Motor neuron (in vitro differentiated cells): ENCODE measurements around the gene ANKRD10. TPM values are rescaled to one million over a fixed set of nuclear protein-coding genes. Genes with fewer than 3 reads are reported as not detected.

Experiments used
- ATAC-seq, 8 experiments: fragments of 200-7000 bp; cut with Tn5 transposase; replicated peaks in 6 of 8; 2 replicates each; pipeline ENCODE4 v1.8.0; 2021; ENCODE audit warnings: mild to moderate bottlenecking in 8 of 8, moderate library complexity in 8 of 8
- H3K27ac ChIP-seq, 2 donors: fragments of 250-450 bp; sonication (Bioruptor Pico); 2 replicates each; pipeline ENCODE4 v1.9.0; 2021; ENCODE audit warnings: antibody characterized with exemption in 2 of 2, mild to moderate bottlenecking in 2 of 2, moderate library complexity in 1 of 2
- H3K4me1 ChIP-seq, 2 donors: fragments of 250-450 bp; sonication (Bioruptor Pico); replicated peaks in 1 of 2; 2 replicates each; pipeline ENCODE4 v1.6.1; 2021; ENCODE audit warnings: antibody characterized with exemption in 2 of 2, mild to moderate bottlenecking in 2 of 2, moderate library complexity in 1 of 2
- H3K4me3 ChIP-seq, 5 donors: fragments of 250-450 bp; sonication (Bioruptor Pico); 2 replicates each; pipeline ENCODE4 v1.9.0; 2021; ENCODE audit warnings: antibody characterized with exemption in 5 of 5, mild to moderate bottlenecking in 5 of 5, moderate library complexity in 4 of 5
- WGBS, 10 experiments: fragments of 450-650 bp; shearing (Covaris generic); methylation state at CpG; one replicate each; pipeline ENCODE4 v1.0.0; 2022; 5-methylcytosine and 5-hydroxymethylcytosine counted together
- in situ Hi-C, 9 experiments: fragments of 400-800 bp; cut with MboI; loops; one replicate each; pipeline ENCODE4 v1.15.0; 2021; ENCODE audit warnings: low sequenced_read_pairs in 9 of 9, low pct_unique_long_range_greater_than_20kb in 2 of 9; ENCODE audit not compliant: unreplicated experiment in 9 of 9
- total RNA-seq, 8 experiments: library from RNA; unstranded; fragments of 300-600 nt; gene quantifications; 2 replicates each; pipeline versions ENCODE4 v1.2.3 to v1.2.4, GENCODE V29; 2022

Gene ANKRD10
- total RNA-seq, 8 experiments from 2014 or later = 75.5 to 247 (median 108) TPM

DNA sequence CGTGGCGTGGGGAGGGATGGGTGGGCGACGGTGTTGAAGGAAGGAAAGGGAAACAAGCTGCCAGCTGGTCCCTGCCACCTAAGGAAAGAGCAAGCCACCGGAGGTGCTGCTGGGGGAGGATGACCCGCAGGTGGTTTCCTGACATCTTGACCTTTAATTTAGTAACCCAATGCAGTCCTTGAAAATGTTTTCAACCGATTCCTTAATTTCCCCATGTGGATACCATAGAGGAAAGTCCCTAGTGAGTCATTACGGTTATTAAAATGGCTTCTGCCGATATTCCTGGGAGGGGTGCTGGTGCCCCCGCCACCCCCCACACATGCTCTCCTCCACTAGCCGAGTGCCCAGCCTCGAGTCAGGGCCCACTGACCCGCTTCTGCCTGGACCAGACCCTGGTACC is 6.3 kb upstream of the ANKRD10 start:
- in situ Hi-C loops = loop anchor here in 1 of 9 experiments (25.0 kb wide), 1 partner anchor 291 kb away; no protein-coding TSS in a partner anchor
- Histone ChIP-seq H3K4me1 (peaks cover 5 to 6% of the 10 kb centered on the region in 2 donors), H3K27ac (no peak overlapping the region), H3K4me3 (no peak overlapping the region)
- no peak for ATAC-seq
- WGBS, 10 experiments = 72 to 100% (median 82%) methylated on average over 1 to 9 of the region's 13 CpGs; no CpG with 5 or more reads in 4 of the 10 experiments

DNA sequence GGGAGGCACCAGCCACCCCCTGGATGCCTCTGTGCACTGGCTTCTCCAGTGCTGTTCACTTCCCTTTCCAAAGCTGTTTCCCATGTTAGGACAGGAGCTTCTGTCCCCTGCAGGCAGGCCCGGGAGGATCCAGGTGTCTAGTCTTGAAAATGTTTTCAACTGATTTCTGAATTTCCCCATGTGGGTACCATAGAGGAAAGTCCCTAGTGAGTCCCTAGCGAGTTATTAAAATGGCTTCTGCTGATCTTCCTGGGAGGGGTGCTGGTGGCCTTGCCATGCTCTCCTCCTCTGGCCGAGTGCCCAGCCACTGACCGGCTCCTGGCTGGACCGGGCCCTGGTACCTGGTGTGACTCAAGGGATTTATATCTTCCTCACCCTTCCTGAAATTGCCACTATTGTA is 5.2 kb upstream of the ANKRD10 start:
- Histone ChIP-seq H3K4me3 (no peak overlapping the region), H3K4me1 (peaks cover 5% of the 10 kb centered on the region in 2 donors), H3K27ac (no peak overlapping the region)
- 67 to 100% (median 74%) methylated on average over 1 to 5 of the region's 5 CpGs; no CpG with 5 or more reads in 6 of the 10 experiments for WGBS, 10 experiments
- no peak for ATAC-seq
- in situ Hi-C loops = loop anchor here in 1 of 9 experiments (25.0 kb wide), 1 partner anchor 292 kb away; no protein-coding TSS in a partner anchor

DNA sequence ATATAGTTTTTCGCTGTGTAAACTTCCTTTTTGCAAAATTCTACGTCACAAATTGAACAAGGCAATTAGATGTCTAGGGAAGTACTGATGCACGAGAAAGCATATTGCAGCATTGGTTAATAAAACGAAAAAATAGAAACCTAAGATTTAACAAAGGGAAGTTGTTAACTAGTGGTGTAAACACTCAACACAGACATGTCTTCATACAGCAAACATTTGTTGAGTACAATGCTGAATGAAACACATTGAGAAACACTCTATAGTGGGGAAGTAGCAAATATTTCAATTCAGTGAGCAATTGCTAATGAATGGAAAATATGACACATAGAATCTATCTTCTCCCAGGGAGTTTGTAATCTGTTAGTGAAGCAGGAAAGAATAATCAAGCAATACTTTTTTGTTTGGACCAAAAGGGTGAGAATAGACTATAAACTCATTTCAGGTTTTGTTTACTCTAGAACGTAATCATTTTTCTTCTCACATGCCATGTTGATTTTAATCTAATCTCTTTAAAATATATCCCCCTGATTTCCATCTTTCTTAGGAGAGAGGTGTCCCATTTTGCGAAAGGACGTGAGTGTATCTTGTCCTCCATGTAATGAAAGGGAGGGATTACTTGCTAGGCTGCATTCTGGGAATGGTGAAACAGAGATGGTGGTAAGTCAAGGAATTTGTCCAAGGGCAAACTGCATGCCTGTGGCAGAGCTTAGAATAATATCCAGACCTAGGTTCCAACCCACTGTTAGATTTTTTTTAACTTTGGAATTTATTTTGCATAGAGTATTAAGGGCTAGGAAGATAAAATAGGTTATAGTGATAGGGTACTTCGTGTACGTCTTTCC is 1.7 kb upstream of the ANKRD10 start:
- in situ Hi-C loops = loop anchor here in 1 of 9 experiments (25.0 kb wide), 1 partner anchor 296 kb away; no protein-coding TSS in a partner anchor

DNA sequence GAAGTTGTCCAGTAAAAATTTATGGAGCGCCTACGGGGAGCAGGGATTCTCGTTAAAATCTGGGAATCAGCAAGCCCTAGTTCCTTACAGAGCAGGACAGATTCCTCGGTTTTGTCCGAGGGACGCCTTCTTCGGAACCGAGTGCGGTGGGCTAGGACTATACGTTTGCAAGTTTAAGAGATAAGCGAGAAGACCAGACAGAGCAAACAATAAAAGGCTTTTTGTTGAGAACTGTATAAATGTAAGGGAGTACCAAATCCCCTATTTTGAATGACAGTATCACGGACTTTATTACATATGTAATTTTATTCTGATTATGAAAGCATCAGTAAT is 971 bp upstream of the ANKRD10 start:
- in situ Hi-C loops = loop anchor here in 1 of 9 experiments (25.0 kb wide), 1 partner anchor 296 kb away; no protein-coding TSS in a partner anchor
- no peak for ATAC-seq
- Histone ChIP-seq H3K4me1 (peaks cover 21 to 23% of the 10 kb centered on the region in 2 donors), H3K4me3 (peak overlapping the region; percentile 75 to 90 (median 85)), H3K27ac (peak overlapping the region; percentile 92 to 96)
- WGBS, 10 experiments = 0 to 2% (median 0%) methylated on average over 1 to 11 of the region's 12 CpGs; no CpG with 5 or more reads in 3 of the 10 experiments

More for the DNA sequence above, 1.7 kb upstream of the ANKRD10 start:
- peak overlapping the region; percentile 75 to 90 (median 85) for H3K4me3 ChIP-seq
- peak overlapping the region in 1 of 2 donors; percentile 92 for H3K27ac ChIP-seq
- WGBS, 10 experiments = 18 to 94% (median 67%) methylated on average over 5 to 9 of the region's 9 CpGs
- H3K4me1 ChIP-seq = peaks cover 21 to 23% of the 10 kb centered on the region in 2 donors
- ATAC-seq = no peak

DNA sequence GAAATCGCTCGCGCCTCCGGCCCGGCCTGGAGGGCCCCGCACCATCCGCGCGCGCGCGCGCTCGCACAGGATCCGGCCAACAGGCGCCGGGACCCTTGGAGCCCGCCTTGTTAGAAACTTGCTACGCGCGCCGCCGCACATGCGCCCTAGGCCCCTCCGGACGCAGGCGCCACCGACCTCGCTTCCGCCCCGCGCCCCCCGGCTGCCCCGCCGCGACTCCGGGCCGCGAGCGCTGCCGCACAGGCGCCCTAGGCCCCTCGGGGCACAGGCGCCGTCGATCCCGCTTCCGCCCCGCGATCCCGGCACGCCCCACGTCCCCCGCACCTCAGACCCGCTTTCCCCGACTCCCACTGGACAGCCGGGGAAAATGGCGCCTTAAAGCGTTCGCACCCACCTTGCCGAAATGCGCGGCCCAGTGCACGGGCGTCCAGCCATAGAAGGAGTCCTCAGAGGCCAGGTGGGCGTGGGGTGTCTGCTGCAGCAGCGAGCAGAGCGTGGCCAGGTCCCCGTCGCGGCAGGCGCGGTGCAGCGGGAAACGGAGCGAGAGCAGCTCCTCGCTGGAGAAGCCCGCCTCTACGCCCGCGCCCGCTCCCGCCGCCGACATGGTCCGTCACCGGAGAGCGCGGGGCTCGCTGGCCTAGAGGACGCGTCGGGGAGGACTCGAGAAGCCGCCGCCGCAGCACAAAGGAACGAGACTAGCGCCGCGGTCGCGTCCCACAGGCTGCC is 375 bp downstream of the ANKRD10 start:
- WGBS, 10 experiments = 0% methylated on average over 1 to 11 of the region's 103 CpGs; no CpG with 5 or more reads in 8 of the 10 experiments
- H3K4me1 ChIP-seq = peaks cover 21 to 23% of the 10 kb centered on the region in 2 donors
- in situ Hi-C loops = loop anchor here in 1 of 9 experiments (25.0 kb wide), 1 partner anchor 298 kb away; no protein-coding TSS in a partner anchor
- H3K4me3 ChIP-seq = peak overlapping the region; percentile 75 to 90 (median 85)
- H3K27ac ChIP-seq = peak overlapping the region; percentile 96 to 97
- peak; percentile 13 to 37 (median 22) for ATAC-seq

DNA sequence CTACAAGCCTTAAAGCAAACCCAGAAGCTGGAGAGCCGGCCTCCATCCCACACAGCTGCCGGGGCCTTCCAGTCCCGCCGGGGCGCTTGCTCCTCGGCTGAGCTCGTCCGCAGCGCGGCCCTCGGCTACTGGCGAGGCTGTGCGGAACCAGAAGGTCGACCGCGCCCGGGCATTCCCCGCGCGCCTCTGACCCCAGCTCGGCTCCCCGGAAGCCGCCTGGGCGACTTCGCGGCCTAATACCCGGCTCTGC is 863 bp downstream of the ANKRD10 start:
- H3K4me3 ChIP-seq = peak overlapping the region; percentile 75 to 90 (median 85)
- H3K4me1 ChIP-seq = peaks cover 21 to 23% of the 10 kb centered on the region in 2 donors
- in situ Hi-C loops = loop anchor here in 1 of 9 experiments (25.0 kb wide), 1 partner anchor 298 kb away; no protein-coding TSS in a partner anchor
- ATAC-seq = peak in 2 of 8 experiments; percentile 1 to 2
- H3K27ac ChIP-seq = peak overlapping the region; percentile 96 to 97
- WGBS, 10 experiments = no CpG with 5 or more reads among the region's 27 CpGs

DNA sequence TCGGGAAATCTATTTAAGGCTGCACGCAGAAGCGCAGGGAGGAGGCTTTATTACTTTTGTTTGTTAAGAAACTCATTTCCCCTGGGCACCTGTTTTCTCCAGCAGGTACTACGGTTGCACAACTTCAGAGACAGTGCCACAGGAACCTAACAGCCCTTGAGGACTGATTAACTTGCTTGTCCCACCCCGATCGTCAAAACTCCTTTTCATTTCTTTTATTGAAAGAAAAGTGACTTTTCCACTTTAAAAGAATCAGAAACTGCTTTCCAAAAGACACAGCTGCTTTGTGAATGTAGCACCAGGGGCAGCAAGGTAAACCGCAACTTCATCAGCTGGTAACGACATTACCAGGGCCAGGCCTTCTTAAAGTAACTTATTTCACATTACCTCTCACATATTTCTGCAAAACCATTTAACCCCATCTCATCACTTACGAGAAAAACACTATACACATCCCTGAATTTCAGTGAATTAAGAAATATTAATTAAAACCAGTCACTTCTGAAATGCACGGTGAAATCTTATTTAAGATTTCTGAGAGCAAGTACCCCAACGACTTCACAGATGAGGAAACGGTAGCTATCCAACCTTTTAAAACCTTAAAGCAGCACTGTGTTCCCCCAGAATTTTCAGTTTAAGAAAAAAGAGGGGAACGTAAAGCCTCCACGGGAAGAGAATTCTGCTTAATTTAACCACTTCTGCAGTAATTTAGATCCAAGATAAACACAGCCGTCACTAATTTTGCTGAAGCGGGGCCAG is 1.4 kb downstream of the ANKRD10 start:
- Histone ChIP-seq H3K4me3 (peak overlapping the region; percentile 75 to 90 (median 85)), H3K27ac (peak overlapping the region; percentile 96 to 97), H3K4me1 (peaks cover 23 to 25% of the 10 kb centered on the region in 2 donors)
- 0 to 7% (median 0%) methylated on average over 2 to 12 of the region's 16 CpGs; no CpG with 5 or more reads in 1 of the 10 experiments for WGBS, 10 experiments
- in situ Hi-C loops = loop anchor here in 1 of 9 experiments (25.0 kb wide), 1 partner anchor 299 kb away; no protein-coding TSS in a partner anchor
- no peak for ATAC-seq

DNA sequence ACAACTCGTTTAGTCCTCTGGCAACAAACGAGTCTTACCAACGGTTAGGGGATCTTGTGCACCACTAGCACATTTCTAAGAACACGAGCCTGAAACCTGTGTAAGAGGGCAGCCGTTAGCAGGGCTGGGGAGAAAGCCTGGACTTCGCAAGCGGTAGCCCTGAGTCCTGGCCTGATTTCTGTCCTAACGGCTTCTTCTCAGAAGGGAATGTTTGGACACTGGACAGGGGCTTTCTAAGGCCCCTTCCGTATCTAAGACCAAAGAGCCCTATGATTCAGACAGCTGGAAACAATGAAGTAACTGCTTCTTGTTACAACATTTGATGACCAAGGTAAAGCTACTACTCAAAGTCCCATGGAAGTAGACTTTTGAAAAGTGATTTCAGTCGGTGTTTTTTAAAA is 2.2 kb downstream of the ANKRD10 start:
- in situ Hi-C loops = loop anchor here in 1 of 9 experiments (25.0 kb wide), 1 partner anchor 300 kb away; no protein-coding TSS in a partner anchor
- no peak for ATAC-seq
- WGBS, 10 experiments = 0 to 35% (median 11%) methylated on average over 1 to 9 of the region's 10 CpGs; no CpG with 5 or more reads in 1 of the 10 experiments
- H3K27ac ChIP-seq = no peak overlapping the region
- H3K4me1 ChIP-seq = peaks cover 23 to 28% of the 10 kb centered on the region in 2 donors
- peak overlapping the region; percentile 75 to 90 (median 85) for H3K4me3 ChIP-seq

DNA sequence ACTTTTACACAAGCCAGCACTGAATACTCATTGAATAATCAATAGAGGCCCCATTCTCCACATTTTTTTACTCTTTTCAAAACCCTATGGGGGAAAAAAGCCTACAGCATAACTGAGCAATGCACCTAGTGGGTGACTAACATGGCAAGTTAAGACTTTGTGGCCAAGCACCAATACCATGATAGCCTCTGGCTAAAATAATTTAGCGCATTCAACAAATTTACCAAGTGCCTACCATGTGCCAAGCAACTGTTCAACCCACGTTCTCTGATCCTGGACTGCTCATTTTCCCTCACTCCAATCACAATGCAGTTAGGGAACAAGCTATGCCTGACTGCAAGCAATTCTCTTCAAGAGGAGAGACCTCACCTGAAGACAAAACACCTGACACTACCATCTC is 3.0 kb downstream of the ANKRD10 start:
- 0 to 100% (median 68%) methylated on average over 1 to 2 of the region's 2 CpGs; no CpG with 5 or more reads in 4 of the 10 experiments for WGBS, 10 experiments
- ATAC-seq = no peak
- in situ Hi-C loops = loop anchor here in 1 of 9 experiments (25.0 kb wide), 1 partner anchor 300 kb away; no protein-coding TSS in a partner anchor
- H3K4me1 ChIP-seq = peaks cover 23 to 28% of the 10 kb centered on the region in 2 donors
- H3K4me3 ChIP-seq = peak overlapping the region in 3 of 5 donors; percentile 75 to 90 (median 82)
- no peak overlapping the region for H3K27ac ChIP-seq

DNA sequence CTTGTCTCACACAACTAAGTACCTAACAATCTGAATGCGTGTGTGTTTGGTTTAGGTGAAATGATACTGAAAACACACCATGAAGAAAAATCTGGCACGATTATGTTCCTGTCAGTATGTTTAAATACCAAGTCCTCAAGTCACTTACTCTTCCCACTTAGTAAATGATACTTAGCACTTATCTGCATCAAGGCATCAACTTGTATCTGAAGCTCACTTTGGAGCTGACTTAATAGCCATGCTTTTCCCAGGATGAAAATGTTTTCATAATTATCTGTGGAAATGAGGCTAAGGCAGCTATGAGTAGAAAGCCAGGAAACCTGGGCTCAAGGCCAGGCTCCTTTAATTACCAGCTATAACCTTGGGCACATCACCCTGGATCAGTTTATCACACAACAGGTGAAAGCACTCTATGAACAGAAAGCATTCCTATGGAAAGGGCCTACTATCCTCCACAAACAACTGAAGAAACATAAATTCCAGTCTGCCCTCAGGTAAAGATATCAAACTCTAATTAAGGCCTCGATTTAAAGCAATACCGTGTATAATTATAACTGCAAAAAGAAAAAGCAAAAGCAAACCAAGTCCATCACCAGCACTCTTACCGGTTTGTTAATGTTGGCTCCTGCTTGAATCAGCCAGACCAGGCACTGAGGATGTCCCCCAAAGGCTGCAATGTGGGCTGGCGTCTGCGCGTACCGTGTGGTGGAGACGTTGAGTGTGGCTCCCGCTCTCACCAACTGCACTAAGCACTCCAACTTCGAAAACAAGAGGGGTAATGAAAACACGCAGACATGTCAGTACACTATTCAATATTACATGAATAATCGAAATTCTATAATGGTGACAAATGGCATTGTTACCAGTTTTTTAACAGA is 4.6 kb downstream of the ANKRD10 start:
- ATAC-seq = no peak
- in situ Hi-C loops = loop anchor here in 1 of 9 experiments (25.0 kb wide), 1 partner anchor 302 kb away; no protein-coding TSS in a partner anchor
- Histone ChIP-seq H3K27ac (no peak overlapping the region), H3K4me3 (no peak overlapping the region), H3K4me1 (peaks cover 18 to 23% of the 10 kb centered on the region in 2 donors)
- 75 to 95% (median 88%) methylated on average over 3 to 10 of the region's 14 CpGs for WGBS, 10 experiments
